ENCODE results near the gene ZNF107. TPM values are rescaled to one million over a fixed set of nuclear protein-coding genes. Genes with fewer than 3 reads are reported as not detected.
"Not testable (repeated sequence)": the region's sequence is repeated elsewhere in the genome, so short reads cannot be mapped to it uniquely, and the experiment has no call there.

Gene ZNF107
- total and polyA plus RNA-seq, 2 of the 4 experiments (the other 2 are of a cell fraction): 2.0 to 2.5 TPM

DNA sequence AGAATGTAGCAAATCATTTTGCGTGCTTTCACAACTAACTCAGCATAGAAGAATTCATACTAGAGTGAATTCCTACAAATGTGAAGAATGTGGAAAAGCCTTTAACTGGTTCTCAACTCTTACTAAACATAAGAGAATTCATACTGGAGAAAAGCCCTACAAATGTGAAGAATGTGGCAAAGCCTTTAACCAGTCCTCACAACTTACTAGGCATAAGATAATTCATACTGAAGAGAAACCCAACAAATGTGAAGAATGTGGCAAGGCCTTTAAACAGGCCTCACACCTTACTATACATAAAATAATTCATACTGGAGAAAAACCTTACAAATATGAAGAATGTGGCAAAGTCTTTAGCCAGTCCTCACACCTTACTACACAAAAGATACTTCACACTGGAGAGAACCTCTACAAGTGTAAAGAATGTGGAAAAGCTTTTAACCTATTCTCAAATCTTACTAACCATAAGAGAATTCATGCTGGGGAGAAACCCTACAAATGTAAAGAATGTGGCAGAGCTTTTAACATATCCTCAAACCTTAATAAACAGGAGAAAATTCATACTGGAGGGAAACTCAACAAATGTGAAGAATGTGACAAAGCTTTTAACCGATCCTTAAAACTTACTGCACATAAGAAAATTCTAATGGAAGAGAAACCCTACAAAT, 40.8 kb downstream of the ZNF107 start:
- Histone ChIP-seq H3K9me3 (ENCODE audit: control insufficient read depth, insufficient read depth, low read length) (peaks cover 37% of the 10 kb centered on the region), H2BK20ac (ENCODE audit: low read depth, low read length) (no peak overlapping the region), H3K56ac (ENCODE audit: extremely low read depth, insufficient read depth, low read length) (no peak overlapping the region), H3K9me1 (ENCODE audit: insufficient read depth, low read length) (no peaks in the 10 kb centered on the region), H3K79me1 (ENCODE audit: low read depth in 1 of 2, low read length in 2 of 2) (no peaks in the 10 kb centered on the region), H2BK5ac (ENCODE audit: low read depth, low read length, poor library complexity, severe bottlenecking) (no peak overlapping the region), H3K27me3 (ENCODE audit: control insufficient read depth, insufficient read depth, low read length) (no peaks in the 10 kb centered on the region), H3K4me3 (ENCODE audit: insufficient read depth, low read depth, low read length) (no peak overlapping the region), H2BK15ac (ENCODE audit: low read depth, low read length) (no peak overlapping the region), H4K20me1 (ENCODE audit: insufficient read depth, low read length) (no peaks in the 10 kb centered on the region), H4K8ac (ENCODE audit: low read depth in 2 of 2, low read length in 2 of 2) (no peak overlapping the region), H3K4me1 (ENCODE audit: control insufficient read depth, insufficient read depth, low read length) (no peaks in the 10 kb centered on the region), H2AK9ac (replicated peaks; ENCODE audit: low read depth, low read length, poor library complexity) (no peak overlapping the region), H3K9ac (ENCODE audit: low read depth, low read length) (no peak overlapping the region), H3K4ac (ENCODE audit: low read depth, low read length) (no peak overlapping the region), H3K18ac (ENCODE audit: low read depth, low read length) (no peak overlapping the region), H2AFZ (replicated peaks; ENCODE audit: low read length, poor library complexity) (no peak overlapping the region), H3K4me2 (ENCODE audit: low read depth, low read length) (no peak overlapping the region), H3K23ac (ENCODE audit: low read depth, low read length) (no peak overlapping the region), H3K27ac (ENCODE audit: insufficient read depth, low read length) (no peak overlapping the region), H3K36me3 (ENCODE audit: control insufficient read depth, insufficient read depth, low read length) (peaks cover 5% of the 10 kb centered on the region; the same call in 1 of the 2 replicates), H2BK120ac (ENCODE audit: low read depth, low read length) (no peak overlapping the region), H4K91ac (ENCODE audit: insufficient read depth, low read depth, low read length) (no peak overlapping the region), H3K14ac (replicated peaks; ENCODE audit: low read depth, low read length) (no peak overlapping the region), H4K5ac (ENCODE audit: low read depth, low read length) (no peak overlapping the region), H2AK5ac (ENCODE audit: low read depth, low read length) (no peak overlapping the region)
- in situ Hi-C loops (cut with MboI; ENCODE audit: low sequenced_read_pairs) (no loop called here), intact Hi-C loops (cut with micrococcal nuclease) (no loop called here), dilution Hi-C loops (cut with HindIII; ENCODE audit: low sequenced_read_pairs, unreplicated experiment) (no loop called here)
- POLR2A ChIA-PET (ENCODE audit: unreplicated experiment): no interaction called here
- ATAC-seq (ENCODE audit: low read depth) (no peak), DNase-seq (no peak)
- CTCF ChIA-PET: no interaction called here
- no TSS peak for BruUV-seq (replicated peaks)
- no peak for TF ChIP-seq MXI1 (IDR thresholded peaks at IDR 0.05; ENCODE audit: borderline replicate concordance, low read depth, low read length)
- TF ChIP-seq FOS (IDR thresholded peaks at IDR 0.05; ENCODE audit: low read depth, low read length): no peak
- TF ChIP-seq BHLHE40 (IDR thresholded peaks at IDR 0.05; ENCODE audit: low read depth, low read length): no peak
- WGBS, 2 experiments (ENCODE audit: extremely low coverage in 2 of 2, insufficient read length in 1 of 2): no CpG with 5 or more reads among the region's 2 CpGs

DNA sequence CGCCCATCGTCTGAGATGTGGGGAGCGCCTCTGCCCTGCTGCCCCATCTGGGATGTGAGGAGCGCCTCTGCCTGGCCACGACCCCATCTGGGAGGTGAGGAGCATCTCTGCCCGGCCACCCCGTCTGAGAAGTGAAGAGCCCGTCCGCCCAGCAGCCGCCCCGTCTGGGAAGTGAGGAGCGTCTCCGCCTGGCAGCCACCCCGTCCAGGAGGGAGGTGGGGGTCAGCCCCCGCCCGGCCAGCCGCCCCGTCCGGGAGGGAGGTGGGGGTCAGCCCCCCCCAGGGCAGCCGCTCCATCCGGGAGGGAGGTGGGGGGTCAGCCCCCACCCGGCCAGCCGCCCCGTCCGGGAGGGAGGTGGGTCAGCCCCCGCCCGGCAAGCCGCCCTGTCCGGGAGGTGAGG, 52.0 kb downstream of the ZNF107 start:
- POLR2A ChIA-PET (ENCODE audit: unreplicated experiment); H4K20me1 ChIP-seq (ENCODE audit: insufficient read depth, low read length); H2AFZ ChIP-seq (replicated peaks; ENCODE audit: low read length, poor library complexity); H3K4me2 ChIP-seq (ENCODE audit: low read depth, low read length); H3K18ac ChIP-seq (ENCODE audit: low read depth, low read length); H3K4me1 ChIP-seq (ENCODE audit: control insufficient read depth, insufficient read depth, low read length); H3K9me3 ChIP-seq (ENCODE audit: control insufficient read depth, insufficient read depth, low read length); H2BK15ac ChIP-seq (ENCODE audit: low read depth, low read length); H2AK9ac ChIP-seq (replicated peaks; ENCODE audit: low read depth, low read length, poor library complexity); H4K8ac ChIP-seq (ENCODE audit: low read depth in 2 of 2, low read length in 2 of 2); H3K27me3 ChIP-seq (ENCODE audit: control insufficient read depth, insufficient read depth, low read length); DNase-seq; BruUV-seq (replicated peaks); H2AK5ac ChIP-seq (ENCODE audit: low read depth, low read length); H3K27ac ChIP-seq (ENCODE audit: insufficient read depth, low read length); H3K9me1 ChIP-seq (ENCODE audit: insufficient read depth, low read length); intact Hi-C loops (cut with micrococcal nuclease); H3K14ac ChIP-seq (replicated peaks; ENCODE audit: low read depth, low read length); H3K23ac ChIP-seq (ENCODE audit: low read depth, low read length); H3K4ac ChIP-seq (ENCODE audit: low read depth, low read length); H4K91ac ChIP-seq (ENCODE audit: insufficient read depth, low read depth, low read length); H2BK5ac ChIP-seq (ENCODE audit: low read depth, low read length, poor library complexity, severe bottlenecking); H3K36me3 ChIP-seq (ENCODE audit: control insufficient read depth, insufficient read depth, low read length); H3K9ac ChIP-seq (ENCODE audit: low read depth, low read length); H4K5ac ChIP-seq (ENCODE audit: low read depth, low read length); dilution Hi-C loops (cut with HindIII; ENCODE audit: low sequenced_read_pairs, unreplicated experiment); H2BK120ac ChIP-seq (ENCODE audit: low read depth, low read length); H3K4me3 ChIP-seq (ENCODE audit: insufficient read depth, low read depth, low read length); H3K56ac ChIP-seq (ENCODE audit: extremely low read depth, insufficient read depth, low read length); H3K79me1 ChIP-seq (ENCODE audit: low read depth in 1 of 2, low read length in 2 of 2); H2BK20ac ChIP-seq (ENCODE audit: low read depth, low read length); in situ Hi-C loops (cut with MboI; ENCODE audit: low sequenced_read_pairs); ATAC-seq (ENCODE audit: low read depth); CTCF ChIA-PET: not testable (repeated sequence)
- WGBS, 2 experiments (ENCODE audit: extremely low coverage in 2 of 2, insufficient read length in 1 of 2): 94% methylated on average over 8 of the region's 29 CpGs; no CpG with 5 or more reads in 1 of the 2 experiments
